CD4-positive, CD25-positive, alpha-beta regulatory T cell (primary cell): ENCODE measurements around the gene ASIC1. TPM values are rescaled to one million over a fixed set of nuclear protein-coding genes. Genes with fewer than 3 reads are reported as not detected.

ENCODE experiments used
- ATAC-seq, 2 donors: fragments of 150-1000 bp; cut with Tn5 transposase; one replicate each; pipeline ENCODE4 v1.10.0; 2021; ENCODE audit warnings: low read depth in 2 of 2, moderate number of reproducible peaks in 2 of 2, moderate library complexity in 1 of 2
- DNase-seq, 3 donors: peaks; one replicate each; pipeline versions ENCODE4 v3.0.0 to v3.0.0-alpha.2; 2012 to 2022; ENCODE audit warnings: mixed read lengths in 1 of 3
- H3K27ac ChIP-seq: one replicate; pipeline ENCODE4 v1.7.0; 2013; ENCODE audit warnings: mild to moderate bottlenecking, low read length; ENCODE audit not compliant: insufficient read depth, poor library complexity, severe bottlenecking
- H3K27me3 ChIP-seq: one replicate; pipeline ENCODE4 v1.7.0; 2013; ENCODE audit warnings: low read length; ENCODE audit not compliant: control insufficient read depth, insufficient read depth
- H3K36me3 ChIP-seq: one replicate; pipeline ENCODE4 v1.7.0; 2013; ENCODE audit warnings: mild to moderate bottlenecking, low read length, moderate library complexity; ENCODE audit not compliant: control insufficient read depth, insufficient read depth
- H3K4me1 ChIP-seq: 2 replicates; pipeline ENCODE4 v1.7.0; 2013; ENCODE audit warnings: mild to moderate bottlenecking, low read length; ENCODE audit not compliant: insufficient read depth, control insufficient read depth, poor library complexity, severe bottlenecking
- H3K4me3 ChIP-seq: one replicate; pipeline ENCODE4 v1.7.0; 2013; ENCODE audit warnings: low read depth, mild to moderate bottlenecking, low read length, moderate library complexity
- H3K9me3 ChIP-seq, 2 experiments: 1 replicate in 1 of 2; 2 replicates in 1 of 2; pipeline ENCODE4 v1.7.0; 2013; ENCODE audit warnings: low read length in 2 of 2, mild to moderate bottlenecking in 1 of 2, moderate library complexity in 1 of 2; ENCODE audit not compliant: control insufficient read depth in 2 of 2
- H3K27ac Mint-ChIP-seq, 3 donors: one replicate each; pipeline ENCODE4 v1.8.0; 2020 to 2022; ENCODE audit warnings: mild to moderate bottlenecking in 3 of 3, mixed read lengths in 3 of 3, moderate library complexity in 2 of 3
- H3K27me3 Mint-ChIP-seq: one replicate; pipeline ENCODE4 v1.8.0; 2022; ENCODE audit warnings: mild to moderate bottlenecking, mixed read lengths
- H3K36me3 Mint-ChIP-seq: one replicate; pipeline ENCODE4 v1.8.0; 2020; ENCODE audit warnings: mixed read lengths
- H3K4me1 Mint-ChIP-seq, 4 donors: one replicate each; pipeline ENCODE4 v1.8.0; 2020 to 2022; ENCODE audit warnings: mixed read lengths in 4 of 4, mild to moderate bottlenecking in 1 of 4
- H3K4me3 Mint-ChIP-seq, 4 donors: one replicate each; pipeline ENCODE4 v1.8.0; 2020 to 2022; ENCODE audit warnings: mild to moderate bottlenecking in 4 of 4, mixed read lengths in 4 of 4, moderate library complexity in 3 of 4
- H3K9me3 Mint-ChIP-seq, 7 donors: one replicate each; pipeline ENCODE4 v1.8.0; 2020 to 2022; ENCODE audit warnings: mixed read lengths in 7 of 7, mild to moderate bottlenecking in 3 of 7, moderate library complexity in 2 of 7
- polyA plus RNA-seq, 4 donors: library from polyadenylated mRNA; unstranded; fragments of 300-500 nt; fragmentation: Illumina TruSeq; gene quantifications; one replicate each; pipeline ENCODE4 v1.2.3, GENCODE V29; 2021
- total RNA-seq: library from RNA; stranded (reverse); gene quantifications from one replicate; pipeline ENCODE4 v1.2.3, GENCODE V29; 2022

ASIC1 gene
- total and polyA plus RNA-seq, 5 donors from 2014 or later = 0.47 to 2.1 (median 0.49) TPM; not detected in 1

- Mint-ChIP-seq H3K36me3 (no peaks in the 10 kb centered on the region), H3K9me3 (no peaks in the 10 kb centered on the region), H3K27me3 (peaks cover 20% of the 10 kb centered on the region), H3K4me3 (no peak overlapping the region), H3K4me1 (peaks cover 0 to 10% (median 6%) of the 10 kb centered on the region in 4 donors), H3K27ac (no peak overlapping the region)
- Histone ChIP-seq H3K27ac (no peak overlapping the region), H3K9me3 (no peaks in the 10 kb centered on the region), H3K4me3 (no peak overlapping the region), H3K27me3 (peaks cover 3% of the 10 kb centered on the region), H3K36me3 (no peaks in the 10 kb centered on the region), H3K4me1 (peaks cover 6% of the 10 kb centered on the region)
- ATAC-seq (no peak), DNase-seq (no peak)
These were observed 8.4 kb downstream of the ASIC1 start for GRCh38 chr12:50065726-50066310.

GRCh38 chr12:50066402-50066801 lies 9.0 kb downstream of the ASIC1 start:
- Histone ChIP-seq H3K4me1 (peaks cover 6% of the 10 kb centered on the region), H3K36me3 (no peaks in the 10 kb centered on the region), H3K9me3 (no peaks in the 10 kb centered on the region), H3K4me3 (no peak overlapping the region), H3K27ac (no peak overlapping the region), H3K27me3 (no peaks in the 10 kb centered on the region)
- Mint-ChIP-seq H3K4me3 (no peak overlapping the region), H3K27ac (no peak overlapping the region), H3K4me1 (peaks cover 0 to 11% (median 4%) of the 10 kb centered on the region in 4 donors), H3K36me3 (no peaks in the 10 kb centered on the region), H3K27me3 (peaks cover 15% of the 10 kb centered on the region), H3K9me3 (no peaks in the 10 kb centered on the region)
- ATAC-seq (no peak), DNase-seq (no peak)

GRCh38 chr12:50069069-50069468 lies 11.7 kb downstream of the ASIC1 start:
- Histone ChIP-seq H3K36me3 (no peaks in the 10 kb centered on the region), H3K4me3 (no peak overlapping the region), H3K9me3 (no peaks in the 10 kb centered on the region), H3K27me3 (no peaks in the 10 kb centered on the region), H3K4me1 (peaks cover 6% of the 10 kb centered on the region), H3K27ac (no peak overlapping the region)
- peaks cover 0 to 9% (median 4%) of the 10 kb centered on the region in 4 donors for H3K4me1 Mint-ChIP-seq
- no peak overlapping the region for H3K27ac Mint-ChIP-seq
- no peak overlapping the region for H3K4me3 Mint-ChIP-seq
- peaks cover 14% of the 10 kb centered on the region for H3K27me3 Mint-ChIP-seq
- ATAC-seq (no peak), DNase-seq (no peak)
- no peaks in the 10 kb centered on the region for H3K36me3 Mint-ChIP-seq
- no peaks in the 10 kb centered on the region for H3K9me3 Mint-ChIP-seq

- no peak overlapping the region for H3K27ac Mint-ChIP-seq
- peaks cover 0 to 9% (median 4%) of the 10 kb centered on the region in 4 donors for H3K4me1 Mint-ChIP-seq
- no peaks in the 10 kb centered on the region for H3K9me3 ChIP-seq
- no peak overlapping the region for H3K27ac ChIP-seq
- no peak for DNase-seq
- H3K4me1 ChIP-seq = peaks cover 6% of the 10 kb centered on the region
- no peaks in the 10 kb centered on the region for H3K27me3 ChIP-seq
- H3K36me3 ChIP-seq = no peaks in the 10 kb centered on the region
- ATAC-seq = no peak
- H3K4me3 Mint-ChIP-seq = no peak overlapping the region
- H3K9me3 Mint-ChIP-seq = no peaks in the 10 kb centered on the region
- peaks cover 10% of the 10 kb centered on the region for H3K27me3 Mint-ChIP-seq
- H3K4me3 ChIP-seq = no peak overlapping the region
- no peaks in the 10 kb centered on the region for H3K36me3 Mint-ChIP-seq
These were observed 12.1 kb downstream of the ASIC1 start for GRCh38 chr12:50069539-50069938.

- no peak overlapping the region for H3K4me3 ChIP-seq
- no peaks in the 10 kb centered on the region for H3K36me3 ChIP-seq
- DNase-seq = peak; percentile 44 to 78 (median 64)
- H3K27me3 ChIP-seq = no peaks in the 10 kb centered on the region
- H3K27ac Mint-ChIP-seq = peak overlapping the region in 1 of 3 donors; percentile 35
- H3K9me3 Mint-ChIP-seq = no peaks in the 10 kb centered on the region
- H3K27ac ChIP-seq = no peak overlapping the region
- H3K4me1 ChIP-seq = peaks cover 6% of the 10 kb centered on the region
- H3K36me3 Mint-ChIP-seq = no peaks in the 10 kb centered on the region
- no peaks in the 10 kb centered on the region for H3K9me3 ChIP-seq
- no peak overlapping the region for H3K4me3 Mint-ChIP-seq
- ATAC-seq = peak; percentile 63
- H3K4me1 Mint-ChIP-seq = peaks cover 0 to 14% (median 4%) of the 10 kb centered on the region in 4 donors
- H3K27me3 Mint-ChIP-seq = peaks cover 10% of the 10 kb centered on the region
These were observed 13.1 kb downstream of the ASIC1 start for GRCh38 chr12:50070314-50071060.

GRCh38 chr12:50072198-50072907 lies 15.0 kb downstream of the ASIC1 start:
- H3K36me3 ChIP-seq = no peaks in the 10 kb centered on the region
- no peak overlapping the region for H3K4me3 ChIP-seq
- ATAC-seq (no peak), DNase-seq (no peak)
- no peaks in the 10 kb centered on the region for H3K27me3 ChIP-seq
- Mint-ChIP-seq H3K36me3 (no peaks in the 10 kb centered on the region), H3K9me3 (no peaks in the 10 kb centered on the region), H3K4me1 (peaks cover 0 to 16% (median 4%) of the 10 kb centered on the region in 4 donors), H3K27me3 (peaks cover 10% of the 10 kb centered on the region), H3K4me3 (no peak overlapping the region), H3K27ac (no peak overlapping the region)
- no peak overlapping the region for H3K27ac ChIP-seq
- H3K9me3 ChIP-seq = no peaks in the 10 kb centered on the region
- H3K4me1 ChIP-seq = peaks cover 6% of the 10 kb centered on the region

GRCh38 chr12:50073206-50073605 lies 15.8 kb downstream of the ASIC1 start:
- Mint-ChIP-seq H3K27ac (no peak overlapping the region), H3K4me3 (no peak overlapping the region), H3K9me3 (no peaks in the 10 kb centered on the region), H3K36me3 (no peaks in the 10 kb centered on the region), H3K27me3 (peaks cover 10% of the 10 kb centered on the region), H3K4me1 (peaks cover 0 to 16% (median 4%) of the 10 kb centered on the region in 4 donors)
- Histone ChIP-seq H3K9me3 (no peaks in the 10 kb centered on the region), H3K27me3 (no peaks in the 10 kb centered on the region), H3K4me3 (no peak overlapping the region), H3K36me3 (no peaks in the 10 kb centered on the region), H3K27ac (no peak overlapping the region), H3K4me1 (peaks cover 6% of the 10 kb centered on the region)
- DNase-seq = no peak
- no peak for ATAC-seq
